Prostate gland (tissue), 2 donors: ENCODE data around the gene POLD2. TPM values are rescaled to one million over a fixed set of nuclear protein-coding genes. Genes with fewer than 3 reads are reported as not detected.

ENCODE experiments used
- DNase-seq: peaks from one replicate; pipeline ENCODE4 v3.0.0-alpha.2; 2019; ENCODE audit warnings: low spot score
- H3K27ac ChIP-seq, 2 donors: fragments of 200-600 bp; sonication (generic); 2 replicates each; pipeline ENCODE4 v1.5.1; 2017 to 2019
- H3K27me3 ChIP-seq: fragments of 200-600 bp; sonication (generic); replicated peaks from 2 replicates; pipeline ENCODE4 v1.5.1; 2019; ENCODE audit not compliant: insufficient read depth
- H3K36me3 ChIP-seq, 2 donors: fragments of 200-600 bp; sonication (generic); 1 replicate in 1 of 2; 2 replicates in 1 of 2; pipeline versions ENCODE4 v1.5.1 to v1.8.1; 2017 to 2019
- H3K4me1 ChIP-seq: fragments of 200-600 bp; sonication (generic); replicated peaks from 2 replicates; pipeline ENCODE4 v1.5.1; 2019
- H3K4me3 ChIP-seq, 2 donors: fragments of 200-600 bp; sonication (generic); 2 replicates each; pipeline ENCODE4 v1.5.1; 2017 to 2019
- H3K9me3 ChIP-seq: fragments of 200-600 bp; sonication (generic); 2 replicates; pipeline ENCODE4 v1.5.1; 2017
- POLR2A ChIP-seq: fragments of 450-650 bp; IDR thresholded peaks from one replicate; pipeline ENCODE4 v1.6.1; 2016; ENCODE audit warnings: antibody characterized with exemption, mild to moderate bottlenecking
- POLR2AphosphoS5 ChIP-seq: sonication (generic); formaldehyde crosslinking; IDR thresholded peaks from one replicate; pipeline ENCODE4 v1.6.1; 2017; ENCODE audit warnings: antibody characterized with exemption
- WGBS: methylation state at CpG from one replicate; pipeline ENCODE4 v1.1.5; 2018; 5-methylcytosine and 5-hydroxymethylcytosine counted together
- intact Hi-C: fragments of 100-400 bp; cut with DNase I; formaldehyde crosslinking; loops from one replicate; pipeline ENCODE4 v1.14.2; 2022
- total RNA-seq, 2 donors: library from RNA; depleted of rRNA; stranded (reverse); fragments of >200 nt; gene quantifications; one replicate each; pipeline ENCODE4 v1.1.0, GENCODE V29; 2016
- TF ChIP-seq, protein P1 (sequence below), 4 experiments: fragments of 200-600 bp in 2 of 4; fragments of 450-650 bp in 2 of 4; sonication (generic) in 2 of 4; IDR thresholded peaks; 1 replicate in 3 of 4; 2 replicates in 1 of 4; pipeline ENCODE4 v1.5.1; 2016 to 2019; ENCODE audit warnings: antibody characterized with exemption in 4 of 4, mild to moderate bottlenecking in 2 of 4, moderate library complexity in 2 of 4

The POLD2 gene
- total RNA-seq, 2 donors from 2014 or later: 53.1 to 65.9 TPM

DNA sequence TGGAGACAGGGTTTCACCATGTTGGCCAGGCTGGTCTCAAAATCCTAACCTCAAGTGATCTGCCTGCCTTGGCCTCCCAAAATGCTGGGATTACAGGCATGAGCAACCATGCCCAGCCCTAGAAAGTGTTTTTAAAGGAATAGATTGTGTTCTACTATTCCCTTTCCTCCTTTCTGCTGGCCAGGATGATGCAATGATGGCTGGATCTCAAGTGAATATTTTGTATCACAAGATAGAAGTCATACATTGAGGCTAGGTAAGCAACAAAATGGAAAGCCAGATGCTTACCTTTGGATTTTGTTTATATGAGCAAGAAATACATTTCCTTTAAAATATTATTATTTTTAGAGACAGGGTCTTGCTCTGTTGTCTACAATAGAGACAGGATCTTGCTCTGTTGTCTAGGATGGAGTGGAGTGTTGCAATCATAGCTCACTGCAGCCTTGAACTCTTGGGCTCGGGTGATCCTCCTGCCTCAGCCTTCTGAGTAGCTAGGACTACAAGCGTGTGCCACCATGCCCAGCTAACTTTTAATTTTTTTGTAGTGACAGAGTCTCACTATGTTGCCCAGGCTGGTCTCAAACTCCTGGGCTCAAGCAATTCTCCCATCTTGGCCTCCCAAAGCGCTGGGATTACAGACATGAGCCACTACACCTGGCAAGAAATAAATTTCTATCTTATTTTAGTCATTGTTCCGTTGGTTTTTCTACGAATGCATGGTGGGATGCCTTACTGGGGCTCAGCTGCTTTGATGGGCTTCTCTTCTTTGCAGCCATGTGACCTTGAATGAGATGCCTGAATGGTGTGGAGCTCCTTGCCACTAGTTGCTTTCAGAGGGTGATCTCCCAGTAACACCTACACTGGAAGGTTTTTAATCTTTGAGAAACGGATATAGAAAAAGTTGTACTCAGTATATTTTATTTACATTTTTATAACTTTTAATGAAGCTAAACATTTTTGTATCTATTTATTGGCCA, 25.0 kb downstream of the POLD2 start:
- Histone ChIP-seq H3K4me1 (no peaks in the 10 kb centered on the region), H3K36me3 (no peaks in the 10 kb centered on the region), H3K9me3 (no peaks in the 10 kb centered on the region), H3K27me3 (no peaks in the 10 kb centered on the region), H3K27ac (no peak overlapping the region), H3K4me3 (no peak overlapping the region)
- 90% methylated on average over 6 of the region's 6 CpGs for WGBS
- no peak for DNase-seq
- intact Hi-C loops: no loop called here
- TF ChIP-seq POLR2AphosphoS5: no peak
- TF ChIP-seq, protein P1, sequence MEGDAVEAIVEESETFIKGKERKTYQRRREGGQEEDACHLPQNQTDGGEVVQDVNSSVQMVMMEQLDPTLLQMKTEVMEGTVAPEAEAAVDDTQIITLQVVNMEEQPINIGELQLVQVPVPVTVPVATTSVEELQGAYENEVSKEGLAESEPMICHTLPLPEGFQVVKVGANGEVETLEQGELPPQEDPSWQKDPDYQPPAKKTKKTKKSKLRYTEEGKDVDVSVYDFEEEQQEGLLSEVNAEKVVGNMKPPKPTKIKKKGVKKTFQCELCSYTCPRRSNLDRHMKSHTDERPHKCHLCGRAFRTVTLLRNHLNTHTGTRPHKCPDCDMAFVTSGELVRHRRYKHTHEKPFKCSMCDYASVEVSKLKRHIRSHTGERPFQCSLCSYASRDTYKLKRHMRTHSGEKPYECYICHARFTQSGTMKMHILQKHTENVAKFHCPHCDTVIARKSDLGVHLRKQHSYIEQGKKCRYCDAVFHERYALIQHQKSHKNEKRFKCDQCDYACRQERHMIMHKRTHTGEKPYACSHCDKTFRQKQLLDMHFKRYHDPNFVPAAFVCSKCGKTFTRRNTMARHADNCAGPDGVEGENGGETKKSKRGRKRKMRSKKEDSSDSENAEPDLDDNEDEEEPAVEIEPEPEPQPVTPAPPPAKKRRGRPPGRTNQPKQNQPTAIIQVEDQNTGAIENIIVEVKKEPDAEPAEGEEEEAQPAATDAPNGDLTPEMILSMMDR (IDR thresholded peaks at IDR 0.05): no peak

DNA sequence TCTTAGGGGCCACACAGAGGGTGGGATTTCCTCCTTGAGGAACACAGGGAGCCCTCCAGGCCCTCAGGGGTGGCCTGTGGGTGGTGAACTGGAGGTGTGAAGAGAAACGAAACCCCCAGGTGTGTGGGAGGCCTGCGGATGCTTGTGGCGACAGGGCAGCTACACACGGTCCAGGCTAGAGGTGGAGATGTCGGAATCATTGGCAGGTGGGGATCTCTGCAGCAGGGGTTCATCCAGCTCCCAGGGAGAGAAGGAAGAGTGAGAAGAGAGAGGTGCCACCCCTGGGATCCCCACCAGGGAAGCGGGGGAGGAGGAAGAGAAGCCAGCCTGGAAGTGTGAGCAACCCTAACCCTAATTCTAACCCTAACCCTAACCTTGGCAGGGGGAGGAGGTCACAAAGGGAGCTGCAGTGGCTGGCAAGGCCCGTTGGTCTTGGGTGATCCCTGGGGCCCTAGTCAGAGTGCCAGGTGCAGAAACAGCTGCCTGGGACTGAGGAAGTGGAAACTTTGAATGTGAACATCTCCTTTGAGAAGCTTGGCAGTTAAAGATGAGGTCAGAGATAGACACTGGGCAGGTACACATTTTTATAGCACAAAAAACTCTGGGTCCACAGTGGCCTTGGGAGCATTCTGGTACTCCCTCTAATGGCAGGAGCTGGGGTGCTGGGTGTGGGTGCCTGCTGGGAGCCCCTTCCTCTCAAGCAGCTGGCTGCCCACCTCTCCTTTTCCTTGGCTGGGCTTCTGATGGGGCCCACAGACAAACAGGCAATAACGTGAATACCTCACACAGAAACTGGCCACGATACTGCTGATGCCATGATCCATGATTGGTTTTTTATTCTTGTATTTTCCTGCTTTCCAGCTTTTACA, 26.1 kb downstream of the POLD2 start:
- DNase-seq: no peak
- WGBS: 76% methylated on average over 9 of the region's 9 CpGs
- Histone ChIP-seq H3K9me3 (no peaks in the 10 kb centered on the region), H3K27ac (no peak overlapping the region), H3K36me3 (no peaks in the 10 kb centered on the region), H3K27me3 (no peaks in the 10 kb centered on the region), H3K4me1 (no peaks in the 10 kb centered on the region), H3K4me3 (no peak overlapping the region)
- TF ChIP-seq POLR2AphosphoS5 (no peak), POLR2A (no peak)
- TF ChIP-seq, protein P1 (IDR thresholded peaks at IDR 0.05): no peak
- intact Hi-C loops: no loop called here

DNA sequence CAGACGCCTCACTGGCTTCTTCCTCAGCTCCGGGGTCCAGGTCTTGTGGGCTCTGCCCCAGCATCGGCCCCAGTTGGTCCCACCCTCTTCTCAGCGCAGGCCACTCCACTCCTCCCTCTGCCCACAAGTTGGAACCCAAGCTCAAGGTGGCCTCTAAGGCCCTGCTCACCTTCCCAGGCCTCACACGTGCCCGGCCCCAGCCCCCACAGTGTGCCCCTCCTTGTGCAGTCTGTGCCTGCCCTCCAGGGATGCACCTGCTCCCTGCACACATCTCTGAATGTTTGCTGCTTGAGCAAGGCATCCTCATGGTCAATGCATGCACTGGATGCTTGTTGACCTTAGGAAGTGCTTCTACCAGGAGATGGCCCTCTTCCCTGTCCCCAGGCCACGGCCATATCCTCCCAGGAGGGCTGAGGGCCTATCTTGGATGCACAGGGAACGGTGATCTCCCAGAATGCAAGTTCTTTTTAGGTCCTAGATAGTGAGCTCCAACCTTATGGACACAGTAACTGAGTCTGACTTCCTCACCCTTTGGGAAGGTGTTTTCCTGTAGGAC, 26.9 kb downstream of the POLD2 start:
- Histone ChIP-seq H3K9me3 (no peaks in the 10 kb centered on the region), H3K27me3 (no peaks in the 10 kb centered on the region), H3K4me1 (no peaks in the 10 kb centered on the region), H3K4me3 (no peak overlapping the region), H3K27ac (no peak overlapping the region), H3K36me3 (no peaks in the 10 kb centered on the region)
- WGBS: 89% methylated on average over 8 of the region's 8 CpGs
- intact Hi-C loops: no loop called here
- DNase-seq: no peak
- no peak for TF ChIP-seq POLR2AphosphoS5
- TF ChIP-seq, protein P1 (IDR thresholded peaks at IDR 0.05): no peak

DNA sequence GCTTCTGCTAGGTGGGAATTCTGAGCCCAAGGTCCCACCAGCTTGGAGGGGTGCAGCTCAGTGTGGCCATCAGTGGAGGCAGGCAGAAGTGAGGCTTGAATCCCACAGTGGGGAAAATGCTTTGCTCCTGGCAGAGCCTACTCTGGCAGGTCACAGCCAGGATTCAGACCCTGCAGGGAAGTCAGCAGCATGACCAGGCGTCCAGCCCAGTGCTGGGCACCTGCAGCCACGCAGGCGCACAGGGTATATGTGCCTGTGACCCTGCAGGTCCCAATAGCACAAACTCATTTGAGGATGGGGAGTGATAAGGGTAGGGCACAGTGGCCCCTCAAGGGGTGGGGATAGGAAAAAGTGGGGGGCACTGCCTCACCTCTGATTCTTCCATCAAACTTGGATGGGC, 27.6 kb downstream of the POLD2 start:
- TF ChIP-seq, protein P1 (IDR thresholded peaks at IDR 0.05): no peak
- TF ChIP-seq POLR2A: no peak
- no peak for TF ChIP-seq POLR2AphosphoS5
- intact Hi-C loops: no loop called here
- Histone ChIP-seq H3K27me3 (no peaks in the 10 kb centered on the region), H3K4me3 (no peak overlapping the region), H3K27ac (no peak overlapping the region), H3K36me3 (no peaks in the 10 kb centered on the region), H3K9me3 (no peaks in the 10 kb centered on the region), H3K4me1 (no peaks in the 10 kb centered on the region)
- no peak for DNase-seq
- WGBS: 100% methylated on average over 3 of the region's 3 CpGs
